GM21381 (cell line): ENCODE data around the gene HOXA3.

Experiments
- ATAC-seq: cut with Tn5 transposase; IDR thresholded peaks from one replicate; pipeline ENCODE4 v1.9.1; 2021; ENCODE audit warnings: mild to moderate bottlenecking, moderate library complexity; ENCODE audit not compliant: unreplicated experiment

The HOXA3 gene

DNA sequence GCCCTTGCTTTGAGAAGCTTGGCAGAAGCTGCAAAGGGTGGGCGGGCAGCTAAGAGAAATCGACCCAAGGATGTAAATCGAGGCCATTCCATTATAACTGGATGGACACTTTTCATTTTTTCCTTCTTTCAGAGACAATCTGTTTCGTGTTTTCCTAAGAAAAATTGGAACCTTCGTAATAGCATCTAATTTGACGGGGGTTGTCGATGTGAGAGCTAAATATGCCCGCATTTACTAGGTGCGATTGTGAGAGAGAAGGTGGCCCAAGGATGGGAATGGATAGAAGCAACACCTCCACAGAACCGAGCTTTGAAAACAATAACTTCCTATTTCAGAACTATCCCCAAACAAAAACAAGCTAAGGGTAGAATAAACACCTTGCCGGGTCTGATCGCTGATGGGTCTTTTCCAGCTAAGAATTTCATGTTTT lies 21.0 kb downstream of the HOXA3 start:
- no peak for ATAC-seq

DNA sequence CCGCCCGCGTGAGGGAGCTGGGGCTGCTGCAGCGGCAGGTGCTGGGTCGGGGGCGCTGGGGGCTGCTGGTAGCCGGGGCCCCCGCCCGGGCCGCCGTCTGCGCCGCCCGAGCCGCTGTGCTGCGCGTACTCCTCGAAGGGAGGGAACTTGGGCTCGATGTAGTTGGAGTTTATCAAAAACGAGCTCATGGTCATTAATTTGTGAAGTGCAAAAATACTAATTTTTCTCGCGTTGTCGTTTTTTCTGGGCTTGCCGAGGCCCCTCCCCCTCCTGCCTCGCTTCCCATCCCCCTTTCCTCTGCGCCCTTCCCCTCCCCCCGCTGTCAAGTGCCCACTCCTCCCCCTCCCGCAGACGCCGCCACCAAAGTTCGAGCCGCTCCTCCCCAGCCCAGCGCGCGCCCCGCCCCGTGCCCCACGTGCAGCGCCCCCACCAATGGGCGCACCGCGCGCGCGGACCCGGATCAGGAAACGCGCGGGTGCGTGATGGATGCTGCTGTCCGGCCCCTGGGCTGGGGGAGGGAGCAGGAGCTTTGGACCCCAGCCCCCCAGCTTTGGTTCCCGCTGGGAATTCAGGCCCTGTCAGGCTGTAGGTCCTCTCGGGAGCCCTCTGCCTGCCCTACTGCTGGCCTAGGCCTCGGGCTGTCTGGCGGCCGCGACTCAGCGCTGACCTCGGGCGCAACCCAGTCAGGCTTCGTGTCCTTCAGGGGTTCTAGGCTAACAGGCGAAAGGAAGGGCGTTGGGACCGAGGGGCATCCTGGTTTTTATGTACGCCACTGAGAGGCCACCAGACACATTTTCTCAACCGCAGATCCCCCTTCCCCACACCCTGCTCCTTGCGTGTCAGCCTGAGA lies 21.6 kb downstream of the HOXA3 start, which contains the start of gene HOXA4:
HOXA4 (minus strand) TSS at position 218 of the 850 bp plus-strand sequence; CDS start at position 194, 24 bp downstream.
- ATAC-seq, result no peak

DNA sequence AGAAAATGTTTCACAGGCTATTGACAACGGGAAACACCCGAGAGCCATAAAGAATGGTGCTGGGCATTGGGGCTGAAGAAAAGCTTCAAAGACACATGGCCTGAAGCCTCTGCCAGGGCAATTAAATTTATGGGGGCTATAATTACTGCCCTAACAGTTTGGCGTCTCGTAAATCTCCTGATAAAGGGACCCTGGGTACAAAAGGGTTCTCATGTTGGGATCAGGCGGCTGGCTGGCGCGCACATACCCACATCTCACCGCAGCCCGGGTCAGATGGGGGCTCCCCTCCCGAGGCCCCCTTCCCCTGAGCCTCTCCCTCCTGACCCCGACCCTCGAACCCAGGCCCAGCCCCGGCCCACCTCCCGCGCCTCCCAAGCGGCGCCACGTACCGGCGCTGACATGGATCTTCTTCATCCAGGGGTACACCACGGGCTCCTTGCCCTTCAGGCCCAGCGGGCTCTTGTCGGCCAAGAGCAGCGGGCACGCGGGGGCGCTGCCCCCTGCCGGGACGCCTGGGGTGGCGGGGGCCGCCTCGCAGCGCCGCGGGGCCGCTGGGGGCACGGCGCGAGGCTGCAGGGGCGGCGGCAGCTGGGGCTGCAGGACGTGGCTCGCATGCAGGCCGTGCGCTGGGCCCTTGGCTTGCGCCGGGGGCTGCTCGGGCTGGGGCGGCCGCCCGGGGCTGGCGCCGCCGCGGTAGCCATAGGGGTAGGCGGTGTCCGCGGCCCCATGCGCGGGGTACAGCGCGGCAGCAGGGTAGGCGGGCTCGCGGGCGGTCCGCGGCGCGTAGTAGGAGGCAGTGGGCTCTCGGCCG lies 22.4 kb downstream of the HOXA3 start:
- no peak for ATAC-seq

DNA sequence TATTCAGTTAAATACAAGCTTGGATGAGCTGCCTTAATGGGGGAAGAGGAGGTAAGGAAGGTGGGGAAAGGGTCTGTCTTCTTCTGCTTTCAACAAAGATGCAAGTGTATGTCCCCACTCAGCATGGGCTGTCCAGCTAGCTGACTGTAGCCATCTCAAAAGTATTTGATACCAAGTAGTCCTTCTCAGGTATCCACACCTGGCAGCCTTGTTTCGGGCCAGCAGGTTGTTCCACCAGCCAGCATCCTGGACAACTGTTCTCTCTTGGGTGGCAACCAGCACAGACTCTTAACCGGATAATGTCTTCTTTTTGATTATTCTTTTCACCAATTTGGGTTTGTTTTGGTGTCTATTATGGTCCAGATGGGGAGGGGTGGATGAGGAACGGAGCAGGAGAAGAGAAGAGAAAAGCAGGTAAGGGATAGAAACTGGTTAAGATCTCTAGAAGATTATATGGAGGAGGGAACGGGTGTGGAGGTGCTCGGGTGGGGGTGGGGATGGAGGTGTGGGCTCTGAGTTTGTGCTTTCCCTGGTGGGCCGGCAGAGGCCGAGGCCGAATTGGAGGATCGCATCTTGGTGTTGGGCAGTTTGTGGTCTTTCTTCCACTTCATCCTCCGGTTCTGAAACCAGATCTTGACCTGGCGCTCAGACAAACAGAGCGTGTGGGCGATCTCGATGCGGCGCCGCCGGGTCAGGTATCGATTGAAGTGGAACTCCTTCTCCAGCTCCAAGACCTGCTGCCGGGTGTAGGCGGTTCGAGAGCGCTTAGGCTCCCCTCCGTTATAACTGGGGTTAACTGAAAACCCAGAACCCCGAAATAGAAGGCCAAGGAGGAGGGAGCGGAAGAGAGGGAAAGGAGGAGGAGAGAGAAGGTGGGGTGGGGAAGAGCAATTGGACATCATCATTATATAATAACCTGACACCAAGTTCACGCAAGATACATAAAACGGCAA lies 23.3 kb downstream of the HOXA3 start:
- no peak for ATAC-seq

DNA sequence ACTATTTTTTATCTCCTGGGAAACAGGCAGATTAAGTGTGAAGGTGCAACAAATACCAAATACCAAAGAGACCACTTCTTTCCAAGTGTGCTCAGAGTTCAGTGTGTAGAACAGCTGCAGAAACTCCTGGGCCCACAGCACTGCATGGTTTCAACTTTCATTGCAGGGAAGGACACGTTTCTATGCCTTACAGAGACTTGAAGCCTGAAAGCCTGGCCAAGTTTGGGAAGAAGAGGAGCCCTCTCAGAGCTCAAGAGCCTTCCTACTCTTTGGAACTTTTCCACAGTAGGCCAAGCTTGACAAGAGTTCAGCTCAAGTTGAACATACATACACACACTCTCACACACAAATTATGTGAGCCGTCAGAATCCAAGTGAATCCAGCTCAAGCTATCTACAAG lies 24.3 kb downstream of the HOXA3 start:
- no peak for ATAC-seq

DNA sequence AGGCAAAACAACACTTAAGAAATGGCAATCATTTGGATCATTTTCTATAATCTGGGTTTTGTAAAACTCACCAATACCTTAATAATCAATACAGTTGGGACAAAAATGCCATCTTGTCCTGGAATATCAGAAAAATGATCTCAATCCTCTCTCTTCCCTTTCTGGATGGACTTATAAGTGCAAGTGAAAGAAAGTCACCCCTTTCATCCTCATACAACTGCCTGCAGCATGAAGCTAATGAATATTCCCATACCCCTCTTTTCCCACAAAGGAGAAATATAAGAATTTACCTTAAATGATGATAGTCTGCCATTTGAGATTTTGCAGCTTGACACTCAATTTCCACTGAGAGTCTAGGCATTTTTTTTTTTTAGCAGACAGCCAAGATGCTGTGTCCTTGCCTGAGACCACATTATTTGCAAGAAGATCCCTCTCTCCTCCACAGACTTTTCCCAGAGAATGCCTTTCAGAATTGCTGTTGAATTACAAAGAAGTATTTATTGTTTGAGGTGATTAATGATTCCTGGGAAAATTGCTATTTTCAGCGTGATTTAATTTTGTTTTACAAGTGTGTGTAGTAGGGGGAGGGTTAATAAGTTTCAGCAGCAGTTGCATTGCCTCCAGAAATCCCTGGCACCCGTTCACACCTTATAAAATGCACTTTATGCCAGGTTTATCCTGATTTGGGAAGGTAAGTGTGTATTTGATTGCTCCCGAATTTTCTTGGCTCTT lies 25.6 kb downstream of the HOXA3 start:
- ATAC-seq, result no peak

DNA sequence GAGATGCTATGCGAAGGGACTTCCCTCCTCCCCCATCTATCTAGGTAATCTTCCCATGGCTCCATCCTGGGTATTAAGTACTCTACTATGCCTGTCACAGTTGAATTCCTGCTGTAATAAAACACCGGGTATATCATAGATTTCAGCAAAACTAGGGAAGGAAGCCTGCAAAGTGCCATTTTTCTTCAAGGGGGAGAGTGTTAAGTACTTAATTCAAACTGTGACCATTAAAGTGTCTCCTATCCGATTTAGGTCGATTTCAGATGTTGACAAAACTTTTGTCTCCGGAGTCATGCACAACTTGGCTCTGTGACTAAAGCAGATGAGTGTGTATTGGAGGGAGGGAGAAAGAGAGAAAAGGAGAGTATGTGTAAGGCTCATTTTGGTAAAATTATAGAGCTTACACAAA lies 26.4 kb downstream of the HOXA3 start:
- no peak for ATAC-seq

DNA sequence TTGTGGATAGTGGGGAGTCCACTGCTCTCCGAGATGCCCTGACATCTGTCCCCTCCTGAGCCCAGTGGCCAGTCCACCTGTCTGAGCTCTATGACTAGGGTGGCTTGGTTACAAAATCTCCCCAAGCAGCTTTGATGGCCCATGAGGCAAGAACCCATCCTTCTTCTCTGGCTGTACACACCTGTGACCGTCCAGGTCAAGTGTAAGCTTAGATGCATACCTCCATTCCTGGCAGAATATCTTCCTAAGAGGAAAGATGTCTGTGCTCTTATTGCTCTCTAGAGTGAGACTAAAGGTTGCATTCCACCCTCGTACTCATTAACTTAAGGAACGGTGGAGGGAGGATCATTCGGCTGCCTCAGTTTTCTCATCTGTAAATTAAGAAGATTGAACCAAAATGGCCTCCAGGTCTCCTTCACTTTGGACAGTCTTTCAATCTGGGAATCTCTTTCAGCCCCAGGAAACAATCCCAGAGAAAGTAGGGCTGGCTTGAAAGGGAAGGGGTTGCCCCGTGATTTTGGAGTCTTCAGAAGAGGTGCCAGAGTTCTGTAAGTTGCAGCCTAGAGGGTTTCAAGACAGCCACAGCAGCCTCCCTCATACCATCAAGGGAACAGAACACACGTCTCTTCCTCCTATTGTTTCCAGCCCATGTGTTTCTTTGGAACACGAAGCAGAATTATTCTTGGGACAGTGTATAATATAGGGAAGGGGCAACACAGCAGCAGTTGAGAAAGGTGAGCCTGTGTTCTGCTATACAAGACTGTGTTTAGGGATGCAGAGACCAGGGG lies 27.3 kb downstream of the HOXA3 start:
- ATAC-seq, result no peak

DNA sequence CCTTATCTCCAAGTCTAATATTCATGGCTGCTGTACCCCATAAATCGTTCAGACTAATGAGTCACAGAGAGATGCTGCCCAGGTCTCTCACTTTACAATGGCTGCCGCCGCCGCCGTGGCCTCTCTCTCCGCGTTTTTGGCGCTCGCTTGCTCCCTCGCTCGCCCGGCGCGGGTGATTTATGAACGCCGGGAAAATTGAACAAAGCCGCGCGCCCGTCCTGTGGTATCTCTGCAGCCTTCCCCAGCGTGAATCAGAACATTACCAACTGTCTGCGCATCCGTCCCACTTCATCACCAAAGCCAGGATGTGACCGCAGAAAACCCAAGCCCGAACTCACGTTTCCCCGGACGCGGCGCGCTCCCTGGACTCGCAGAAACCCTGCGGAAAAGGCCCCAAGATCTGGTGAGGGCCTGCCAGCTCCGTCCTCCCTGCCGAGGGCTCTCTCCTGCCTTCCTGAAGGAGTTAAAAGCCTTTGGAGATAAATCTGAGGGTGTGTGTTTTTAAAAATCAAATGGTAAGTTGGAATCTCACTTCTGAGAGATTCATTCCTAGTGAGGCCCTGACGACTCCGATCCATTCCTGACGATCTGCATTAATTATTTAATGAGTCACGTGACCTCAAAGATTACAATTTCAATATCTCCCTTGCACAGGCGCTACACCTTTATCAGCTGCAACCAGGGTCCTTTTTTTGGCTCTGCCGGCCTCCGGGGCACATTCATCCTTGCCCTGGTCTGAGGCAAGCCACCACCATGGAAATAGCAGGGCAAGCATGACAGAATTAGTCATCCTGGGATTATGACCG lies 28.1 kb downstream of the HOXA3 start:
- no peak for ATAC-seq

DNA sequence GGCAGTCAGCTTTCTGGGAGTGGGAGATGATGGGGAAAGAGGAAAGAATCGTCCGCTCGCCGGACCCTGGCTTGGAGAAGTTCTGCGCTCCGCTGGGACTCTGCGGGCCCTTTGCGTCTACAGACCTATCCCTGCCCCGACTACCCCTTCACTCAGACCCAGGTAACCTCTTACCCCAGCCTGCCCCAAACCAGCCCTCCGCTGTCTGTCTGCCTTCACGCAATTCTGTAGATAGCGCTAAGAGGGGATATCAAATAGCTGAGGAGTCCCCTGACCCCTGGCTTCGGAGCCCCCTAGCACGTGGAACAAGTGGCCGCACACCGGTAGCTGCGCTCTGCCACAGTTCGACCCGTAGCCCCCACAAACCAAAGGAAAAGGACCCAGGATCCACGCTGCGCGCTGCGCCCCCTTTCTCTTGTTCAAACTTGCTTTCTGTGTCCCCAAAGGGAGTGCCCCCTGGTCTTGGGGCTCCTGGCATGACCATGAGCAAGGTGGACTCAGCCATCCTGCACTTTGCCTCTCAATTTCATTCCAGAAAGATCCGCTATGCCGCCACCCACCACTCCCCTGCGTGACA lies 28.8 kb downstream of the HOXA3 start:
- no peak for ATAC-seq

DNA sequence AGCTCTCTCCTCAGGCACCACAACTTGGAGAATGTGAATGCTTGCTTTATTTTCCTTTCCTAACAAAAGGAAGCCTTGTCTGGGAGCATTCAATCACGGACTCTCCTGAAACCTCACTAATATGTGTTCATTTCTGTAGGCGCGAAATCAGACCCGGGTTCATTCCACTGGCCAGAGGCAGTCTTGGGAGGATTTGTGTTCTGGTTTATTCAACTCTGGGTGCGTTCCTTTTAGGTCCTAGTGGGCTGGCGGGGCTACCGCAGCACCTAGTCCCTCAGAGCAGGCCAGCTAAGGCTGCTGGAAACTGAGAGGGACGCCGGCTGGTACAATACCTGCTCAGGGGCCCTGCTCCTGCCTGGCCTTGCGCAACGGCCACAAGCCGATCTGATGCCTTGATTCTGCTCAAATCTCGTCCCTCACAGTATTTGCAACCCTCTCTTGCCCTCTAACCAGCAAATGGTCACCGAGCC lies 29.3 kb downstream of the HOXA3 start:
- no peak for ATAC-seq

DNA sequence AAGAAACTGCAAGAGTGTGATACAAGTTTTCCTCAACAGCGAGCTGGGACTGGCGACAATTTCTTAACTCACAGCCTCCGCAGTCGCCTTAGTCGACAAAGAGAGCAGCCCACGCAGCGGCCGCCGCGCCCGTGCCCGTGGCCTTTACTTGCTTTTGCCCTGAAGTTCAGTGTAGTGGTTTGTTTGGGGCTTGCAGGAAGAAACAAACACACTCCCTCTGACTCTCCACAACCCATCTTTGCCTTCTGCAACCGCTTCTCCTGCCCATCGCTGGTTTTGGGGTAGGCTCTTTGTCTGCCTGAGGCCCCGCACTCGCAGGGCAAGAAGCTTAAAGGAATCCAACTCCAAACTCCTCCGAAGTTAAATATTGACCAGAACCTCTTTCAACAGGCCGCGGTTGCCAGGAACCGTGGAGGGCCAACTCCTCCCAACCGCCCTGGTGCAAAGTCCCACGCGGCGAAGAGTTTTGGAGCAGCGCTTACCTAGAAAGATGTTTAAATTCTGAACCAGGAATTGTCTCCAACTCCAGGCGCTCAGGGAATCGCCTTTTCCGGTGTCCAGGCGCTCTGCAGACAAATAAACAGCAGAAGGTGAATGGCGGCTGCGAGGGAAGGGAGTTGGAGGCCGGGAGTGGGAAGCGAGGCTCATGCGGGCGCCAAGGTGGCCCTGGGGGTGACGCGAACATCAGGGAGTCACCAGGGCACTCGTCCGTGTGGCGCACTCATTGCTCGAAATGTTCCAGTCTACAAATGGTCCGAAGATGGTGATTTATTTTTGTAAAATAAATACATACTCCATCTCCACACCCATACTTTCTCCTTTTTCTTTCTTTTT lies 30.1 kb downstream of the HOXA3 start:
- no peak for ATAC-seq

DNA sequence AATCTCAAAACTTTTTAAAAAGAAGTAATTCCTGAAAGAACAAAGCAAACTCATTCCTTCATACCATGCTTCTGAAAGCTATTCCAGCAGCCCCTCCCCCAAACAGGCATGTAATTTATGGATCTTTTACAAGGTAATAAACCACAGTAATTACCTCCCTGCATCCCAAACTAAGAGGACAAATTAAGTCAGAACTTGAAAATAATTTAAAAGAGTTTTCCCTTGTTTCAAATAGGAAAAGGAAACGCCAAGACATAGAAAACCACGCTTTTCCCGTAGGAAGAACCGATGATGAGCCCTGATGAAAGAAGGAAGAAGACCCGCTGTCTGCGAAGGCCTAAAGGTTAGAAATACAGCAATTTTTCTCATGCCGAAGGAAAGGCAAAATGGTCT lies 30.7 kb downstream of the HOXA3 start:
- ATAC-seq, result no peak

DNA sequence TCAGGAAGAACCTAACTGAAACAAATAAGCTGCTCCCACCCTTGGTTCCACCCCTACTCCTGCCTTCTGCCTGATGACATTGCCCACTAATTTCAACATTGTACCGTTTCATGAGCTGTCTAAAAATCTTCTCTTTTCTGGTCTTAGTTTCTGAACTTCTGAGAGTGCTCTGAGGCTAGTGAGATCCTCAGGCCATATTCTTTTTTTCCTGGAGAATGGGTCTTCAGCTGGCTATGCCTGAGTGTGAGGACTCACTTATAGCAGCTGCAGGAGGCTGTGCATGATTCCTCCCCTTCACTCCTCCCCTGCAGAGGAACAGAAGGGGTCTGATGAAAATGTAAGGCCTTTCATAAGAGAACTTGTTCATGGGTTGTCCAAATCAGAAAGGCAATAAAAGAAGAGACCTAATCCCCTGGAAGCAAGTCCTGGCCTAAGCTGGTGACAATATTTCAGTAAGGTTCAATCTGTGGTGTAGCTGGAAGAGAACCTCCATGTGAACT lies 32.9 kb downstream of the HOXA3 start:
- ATAC-seq, result no peak

DNA sequence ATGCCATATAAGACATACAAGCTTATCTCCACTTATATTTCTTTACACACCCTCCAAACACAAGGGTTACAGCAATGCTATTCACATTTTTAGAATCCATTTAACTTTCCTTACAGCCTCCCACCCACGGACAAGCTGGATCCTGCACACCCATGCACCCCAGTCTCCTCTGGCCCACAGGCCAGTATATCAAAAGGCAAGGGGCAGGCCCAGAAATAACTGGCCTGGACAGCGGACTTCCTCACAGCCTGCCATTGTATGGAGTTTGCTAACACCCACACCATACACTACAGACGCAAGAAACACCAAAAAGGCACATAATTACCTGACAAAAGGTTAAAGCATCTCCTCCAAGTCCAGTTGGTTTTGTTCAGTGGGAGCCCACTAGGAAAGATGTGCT lies 33.8 kb downstream of the HOXA3 start:
- ATAC-seq, result no peak

DNA sequence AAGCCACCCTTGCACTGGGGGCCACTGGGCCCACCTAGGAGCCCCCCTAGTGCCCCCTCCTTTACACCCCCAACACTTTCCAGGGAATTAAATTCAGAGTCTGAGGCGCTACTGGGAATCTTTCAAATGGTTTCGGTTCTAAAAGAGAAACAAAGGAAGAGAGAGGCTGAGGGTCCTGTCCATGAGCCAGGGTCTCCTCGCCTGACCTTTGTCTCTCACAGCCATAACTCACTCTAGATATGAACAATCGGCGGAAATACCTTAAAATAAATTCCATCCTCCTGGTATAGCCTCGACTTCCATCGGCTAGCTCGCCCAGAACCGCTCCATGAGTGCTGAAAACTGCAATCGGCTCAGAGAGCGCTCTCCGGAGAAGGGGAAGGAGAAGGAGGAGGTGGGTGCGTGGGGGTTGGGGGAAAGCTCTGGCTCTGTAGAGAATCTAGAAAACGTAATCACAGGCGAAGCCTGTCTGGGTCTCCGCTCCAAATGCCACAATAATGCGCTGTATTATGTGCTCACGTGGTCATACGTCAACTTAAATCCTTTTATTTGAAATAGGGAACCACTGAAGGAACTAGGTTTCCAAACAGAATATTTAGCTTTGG lies 34.4 kb downstream of the HOXA3 start:
- ATAC-seq, result no peak
